Measurements from ENCODE around the gene PPP2R1B.

- TF ChIP-seq CTCF (IDR thresholded peaks at IDR 0.05), result no peak
- TF ChIP-seq POLR2A (IDR thresholded peaks at IDR 0.05), result no peak
Measured at GRCh38 chr11:111696556-111696955, 69.6 kb downstream of the PPP2R1B start.
